Measurements from ENCODE around the gene MAPK12. TPM values are rescaled to one million over a fixed set of nuclear protein-coding genes. Genes with fewer than 3 reads are reported as not detected.

MAPK12 gene
- total RNA-seq, 1 donor from 2014 or later, result 33.4 TPM

DNA sequence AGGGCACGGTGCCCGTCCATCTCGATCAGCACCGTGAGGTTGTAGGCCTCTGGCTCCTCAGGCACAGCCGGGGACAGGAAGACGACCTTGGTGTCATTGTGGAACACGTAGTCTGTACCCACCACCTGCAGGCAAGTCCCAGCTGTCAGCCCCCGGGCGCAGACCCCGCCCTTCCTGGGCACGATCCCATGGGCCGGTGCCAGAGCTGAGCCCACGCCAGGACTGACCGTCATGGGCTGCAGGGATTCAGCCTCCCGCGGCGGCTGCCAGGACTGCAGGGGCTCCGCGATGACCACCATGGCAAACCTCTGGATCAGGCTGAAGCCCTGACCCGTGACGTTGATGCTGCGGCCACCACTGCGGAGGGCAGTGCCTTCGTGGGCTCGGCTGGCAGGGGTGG, 20.5 kb upstream of the MAPK12 start:
- no peak for DNase-seq (ENCODE audit: low spot score)
- H3K36me3 Mint-ChIP-seq (ENCODE audit: low read depth, unreplicated experiment), result no peaks in the 10 kb centered on the region
- no peaks in the 10 kb centered on the region for H3K9me3 Mint-ChIP-seq (ENCODE audit: unreplicated experiment)
- H3K27ac Mint-ChIP-seq (ENCODE audit: unreplicated experiment), result no peak overlapping the region
- TF ChIP-seq, protein P1, sequence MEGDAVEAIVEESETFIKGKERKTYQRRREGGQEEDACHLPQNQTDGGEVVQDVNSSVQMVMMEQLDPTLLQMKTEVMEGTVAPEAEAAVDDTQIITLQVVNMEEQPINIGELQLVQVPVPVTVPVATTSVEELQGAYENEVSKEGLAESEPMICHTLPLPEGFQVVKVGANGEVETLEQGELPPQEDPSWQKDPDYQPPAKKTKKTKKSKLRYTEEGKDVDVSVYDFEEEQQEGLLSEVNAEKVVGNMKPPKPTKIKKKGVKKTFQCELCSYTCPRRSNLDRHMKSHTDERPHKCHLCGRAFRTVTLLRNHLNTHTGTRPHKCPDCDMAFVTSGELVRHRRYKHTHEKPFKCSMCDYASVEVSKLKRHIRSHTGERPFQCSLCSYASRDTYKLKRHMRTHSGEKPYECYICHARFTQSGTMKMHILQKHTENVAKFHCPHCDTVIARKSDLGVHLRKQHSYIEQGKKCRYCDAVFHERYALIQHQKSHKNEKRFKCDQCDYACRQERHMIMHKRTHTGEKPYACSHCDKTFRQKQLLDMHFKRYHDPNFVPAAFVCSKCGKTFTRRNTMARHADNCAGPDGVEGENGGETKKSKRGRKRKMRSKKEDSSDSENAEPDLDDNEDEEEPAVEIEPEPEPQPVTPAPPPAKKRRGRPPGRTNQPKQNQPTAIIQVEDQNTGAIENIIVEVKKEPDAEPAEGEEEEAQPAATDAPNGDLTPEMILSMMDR (IDR thresholded peaks at IDR 0.05; ENCODE audit: unreplicated experiment), result no peak
- H3K4me3 Mint-ChIP-seq (ENCODE audit: unreplicated experiment), result no peak overlapping the region
- H3K27me3 Mint-ChIP-seq (ENCODE audit: unreplicated experiment), result peaks cover 11% of the 10 kb centered on the region
- H3K4me1 Mint-ChIP-seq (ENCODE audit: unreplicated experiment), result no peaks in the 10 kb centered on the region

DNA sequence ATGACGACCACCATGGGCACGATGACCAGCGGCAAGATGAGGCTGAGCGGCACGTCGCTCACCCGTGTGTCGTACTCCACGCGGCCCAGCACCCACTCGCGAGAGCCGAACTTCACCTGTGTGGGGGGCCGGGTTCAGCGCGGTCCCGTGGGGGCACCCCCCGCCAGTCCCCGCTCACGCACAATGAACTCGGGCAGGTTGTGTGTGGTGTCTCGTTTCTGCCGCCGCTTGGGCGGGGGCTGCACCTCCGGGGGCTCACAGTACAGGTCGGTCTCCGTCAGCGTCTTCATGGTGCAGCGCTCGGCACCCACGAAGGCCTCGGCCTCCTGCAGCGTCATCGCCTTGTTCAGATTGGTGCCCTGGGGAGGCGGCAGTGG, 19.9 kb upstream of the MAPK12 start:
- Mint-ChIP-seq H3K36me3 (ENCODE audit: low read depth, unreplicated experiment) (no peaks in the 10 kb centered on the region), H3K27me3 (ENCODE audit: unreplicated experiment) (peaks cover 13% of the 10 kb centered on the region), H3K9me3 (ENCODE audit: unreplicated experiment) (no peaks in the 10 kb centered on the region), H3K27ac (ENCODE audit: unreplicated experiment) (no peak overlapping the region), H3K4me3 (ENCODE audit: unreplicated experiment) (no peak overlapping the region), H3K4me1 (ENCODE audit: unreplicated experiment) (no peaks in the 10 kb centered on the region)
- no peak for DNase-seq (ENCODE audit: low spot score)
- TF ChIP-seq, protein P1 (IDR thresholded peaks at IDR 0.05; ENCODE audit: unreplicated experiment), result no peak

DNA sequence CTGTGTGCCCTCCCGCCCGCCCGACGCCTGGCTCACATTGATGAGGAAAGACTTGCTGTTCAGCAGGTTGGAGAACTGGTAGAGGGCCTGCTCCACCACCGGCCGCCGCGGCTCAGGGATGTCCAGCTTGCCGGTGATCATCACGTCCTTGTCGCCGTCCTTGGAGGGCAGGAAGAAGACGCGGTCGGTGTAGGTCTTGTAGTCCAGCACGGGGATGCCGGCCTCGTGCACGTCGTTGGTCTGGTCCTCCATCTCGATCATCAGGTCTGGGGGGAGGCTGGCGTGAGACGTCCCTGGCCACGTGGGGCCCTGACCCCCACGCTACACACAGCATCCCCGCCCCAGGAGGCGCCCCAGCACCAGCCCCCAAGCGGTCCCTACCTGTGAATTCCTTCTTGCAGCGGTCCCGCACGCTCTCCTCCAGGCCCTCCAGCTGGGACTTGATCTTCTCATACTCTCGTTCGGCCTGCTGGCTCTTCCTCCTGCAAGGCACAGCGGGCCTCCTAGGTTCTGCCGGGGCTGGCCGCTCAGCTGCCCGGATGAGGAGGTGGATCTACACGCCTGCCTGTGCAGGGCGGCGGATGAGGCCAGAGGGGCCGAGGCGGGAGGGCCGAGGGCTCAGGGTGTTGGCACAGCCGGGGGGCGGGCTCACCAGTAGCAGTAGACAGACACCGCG, 19.4 kb upstream of the MAPK12 start:
- H3K27me3 Mint-ChIP-seq (ENCODE audit: unreplicated experiment), result peaks cover 10% of the 10 kb centered on the region
- H3K27ac Mint-ChIP-seq (ENCODE audit: unreplicated experiment), result no peak overlapping the region
- H3K4me1 Mint-ChIP-seq (ENCODE audit: unreplicated experiment), result no peaks in the 10 kb centered on the region
- no peaks in the 10 kb centered on the region for H3K9me3 Mint-ChIP-seq (ENCODE audit: unreplicated experiment)
- no peak overlapping the region for H3K4me3 Mint-ChIP-seq (ENCODE audit: unreplicated experiment)
- TF ChIP-seq, protein P1 (IDR thresholded peaks at IDR 0.05; ENCODE audit: unreplicated experiment), result no peak
- DNase-seq (ENCODE audit: low spot score), result no peak
- peaks cover under 1% of the 10 kb centered on the region for H3K36me3 Mint-ChIP-seq (ENCODE audit: low read depth, unreplicated experiment)

DNA sequence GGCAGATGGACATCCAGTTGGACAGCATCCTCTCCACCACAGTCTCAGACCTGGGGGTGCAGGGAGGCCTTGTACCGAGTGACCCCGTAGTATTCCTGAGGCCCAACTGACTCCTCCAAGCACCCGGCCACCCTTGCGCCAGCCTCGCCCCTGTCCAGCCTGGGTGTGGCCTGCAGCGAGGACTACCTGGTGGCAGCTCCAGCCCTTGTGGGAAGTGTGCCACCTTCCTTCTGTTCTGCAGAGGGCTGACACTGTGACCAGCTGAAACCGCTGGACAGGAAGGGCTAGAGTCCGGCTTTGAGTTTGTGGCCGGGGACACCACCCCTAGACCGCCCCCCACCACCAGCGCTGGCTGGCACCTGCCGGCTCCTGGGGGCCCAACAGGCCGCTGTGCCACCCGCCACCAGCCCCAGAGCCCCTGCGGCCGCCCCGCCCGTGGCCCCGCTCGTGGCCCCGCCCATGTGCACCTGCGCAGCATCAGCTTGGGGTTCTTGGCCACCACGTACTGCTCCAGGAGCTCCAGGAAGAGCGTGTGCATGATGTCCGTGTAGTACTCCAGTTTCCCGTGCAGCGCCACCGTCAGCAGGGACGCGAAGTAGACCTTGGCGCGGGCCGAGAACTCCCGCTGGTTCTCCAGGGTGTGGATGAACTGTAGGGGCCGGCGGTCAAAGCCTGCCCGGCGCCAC, 18.7 kb upstream of the MAPK12 start:
- H3K27ac Mint-ChIP-seq (ENCODE audit: unreplicated experiment), result no peak overlapping the region
- H3K4me1 Mint-ChIP-seq (ENCODE audit: unreplicated experiment), result no peaks in the 10 kb centered on the region

More for the DNA sequence above, 18.7 kb upstream of the MAPK12 start:
- peaks cover 10% of the 10 kb centered on the region for H3K27me3 Mint-ChIP-seq (ENCODE audit: unreplicated experiment)
- H3K4me3 Mint-ChIP-seq (ENCODE audit: unreplicated experiment), result no peak overlapping the region
- TF ChIP-seq, protein P1 (IDR thresholded peaks at IDR 0.05; ENCODE audit: unreplicated experiment), result no peak
- DNase-seq (ENCODE audit: low spot score), result no peak
- no peaks in the 10 kb centered on the region for H3K9me3 Mint-ChIP-seq (ENCODE audit: unreplicated experiment)
- peaks cover 4% of the 10 kb centered on the region for H3K36me3 Mint-ChIP-seq (ENCODE audit: low read depth, unreplicated experiment)
